ENCODE results near the gene ACSF3. TPM values are rescaled to one million over a fixed set of nuclear protein-coding genes. Genes with fewer than 3 reads are reported as not detected.

Gene ACSF3
- total RNA-seq, 2 experiments from 2014 or later = 57.3 to 62.0 TPM

- ChIA-PET POLR2A (no interaction called here), CTCF (interaction anchor here (0.6 to 2.3 kb wide), 6 partner anchors 13 to 172 kb away, joined by 3 to 5 read pairs (median 3); no protein-coding TSS in a partner anchor)
- Mint-ChIP-seq H3K36me3 (ENCODE audit: low read depth) (peaks cover 56% of the 10 kb centered on the region), H3K4me1 (peaks cover 51% of the 10 kb centered on the region), H3K27ac (peak overlapping the region; percentile 96), H3K9me3 (no peaks in the 10 kb centered on the region), H3K27me3 (no peaks in the 10 kb centered on the region), H3K4me3 (peak overlapping the region; percentile 69)
- peak; percentile 94 for DNase-seq
These were observed 21.7 kb downstream of the ACSF3 start for GRCh38 chr16:89115216-89115861.

GRCh38 chr16:89116341-89117226 lies 22.9 kb downstream of the ACSF3 start:
- no peak for DNase-seq
- Mint-ChIP-seq H3K4me1 (peaks cover 58% of the 10 kb centered on the region), H3K27ac (peak overlapping the region; percentile 96), H3K27me3 (no peaks in the 10 kb centered on the region), H3K36me3 (ENCODE audit: low read depth) (peaks cover 58% of the 10 kb centered on the region), H3K4me3 (peak overlapping the region; percentile 69), H3K9me3 (no peaks in the 10 kb centered on the region)
- POLR2A ChIA-PET = no interaction called here
- CTCF ChIA-PET = interaction anchor here (1.1 kb wide), 2 partner anchors 14 to 16 kb away, joined by 3 read pairs; no protein-coding TSS in a partner anchor

GRCh38 chr16:89117227-89117974 lies 23.7 kb downstream of the ACSF3 start:
- Mint-ChIP-seq H3K9me3 (no peaks in the 10 kb centered on the region), H3K27me3 (no peaks in the 10 kb centered on the region), H3K4me1 (peaks cover 61% of the 10 kb centered on the region), H3K36me3 (ENCODE audit: low read depth) (peaks cover 60% of the 10 kb centered on the region), H3K4me3 (no peak overlapping the region), H3K27ac (peak overlapping the region; percentile 96)
- DNase-seq = no peak
- POLR2A ChIA-PET = no interaction called here
- CTCF ChIA-PET = no interaction called here

GRCh38 chr16:89117975-89118289 lies 24.3 kb downstream of the ACSF3 start:
- ChIA-PET CTCF (no interaction called here), POLR2A (no interaction called here)

GRCh38 chr16:89118361-89119165 lies 24.9 kb downstream of the ACSF3 start:
- CTCF ChIA-PET = interaction anchor here (0.7 kb wide), 1 partner anchor 378 kb away, joined by 3 read pairs; no protein-coding TSS in a partner anchor
- POLR2A ChIA-PET = no interaction called here
- H3K9me3 Mint-ChIP-seq = no peaks in the 10 kb centered on the region
- DNase-seq = no peak
- H3K27ac Mint-ChIP-seq = peak overlapping the region; percentile 77
- peaks cover 70% of the 10 kb centered on the region for H3K4me1 Mint-ChIP-seq
- H3K36me3 Mint-ChIP-seq (ENCODE audit: low read depth) = peaks cover 68% of the 10 kb centered on the region
- no peaks in the 10 kb centered on the region for H3K27me3 Mint-ChIP-seq
- H3K4me3 Mint-ChIP-seq = no peak overlapping the region

More at GRCh38 chr16:89117975-89118289, 24.3 kb downstream of the ACSF3 start:
- Mint-ChIP-seq H3K27ac (peak overlapping the region; percentile 77), H3K9me3 (no peaks in the 10 kb centered on the region), H3K36me3 (ENCODE audit: low read depth) (peaks cover 65% of the 10 kb centered on the region), H3K4me1 (peaks cover 66% of the 10 kb centered on the region), H3K4me3 (no peak overlapping the region), H3K27me3 (no peaks in the 10 kb centered on the region)
- no peak for DNase-seq

GRCh38 chr16:89119166-89119621 lies 25.5 kb downstream of the ACSF3 start:
- no peak for DNase-seq
- Mint-ChIP-seq H3K27me3 (no peaks in the 10 kb centered on the region), H3K4me1 (peaks cover 65% of the 10 kb centered on the region), H3K9me3 (no peaks in the 10 kb centered on the region), H3K27ac (peak overlapping the region; percentile 62), H3K36me3 (ENCODE audit: low read depth) (peaks cover 69% of the 10 kb centered on the region), H3K4me3 (no peak overlapping the region)
- ChIA-PET POLR2A (no interaction called here), CTCF (interaction anchor here (0.7 kb wide), 1 partner anchor 378 kb away, joined by 3 read pairs; no protein-coding TSS in a partner anchor)

GRCh38 chr16:89119661-89120141 lies 26.0 kb downstream of the ACSF3 start:
- no peak overlapping the region for H3K4me3 Mint-ChIP-seq
- H3K27me3 Mint-ChIP-seq = no peaks in the 10 kb centered on the region
- H3K27ac Mint-ChIP-seq = peak overlapping the region; percentile 51
- no peak for DNase-seq
- peaks cover 69% of the 10 kb centered on the region for H3K36me3 Mint-ChIP-seq (ENCODE audit: low read depth)
- ChIA-PET CTCF (no interaction called here), POLR2A (no interaction called here)
- no peaks in the 10 kb centered on the region for H3K9me3 Mint-ChIP-seq
- peaks cover 61% of the 10 kb centered on the region for H3K4me1 Mint-ChIP-seq

- peak overlapping the region; percentile 51 for H3K27ac Mint-ChIP-seq
- no peaks in the 10 kb centered on the region for H3K27me3 Mint-ChIP-seq
- ChIA-PET POLR2A (no interaction called here), CTCF (interaction anchor here (0.6 to 1.3 kb wide), 2 partner anchors 17 to 326 kb away, joined by 3 read pairs; no protein-coding TSS in a partner anchor)
- H3K36me3 Mint-ChIP-seq (ENCODE audit: low read depth) = peaks cover 67% of the 10 kb centered on the region
- H3K4me1 Mint-ChIP-seq = peaks cover 56% of the 10 kb centered on the region
- DNase-seq = no peak
- no peak overlapping the region for H3K4me3 Mint-ChIP-seq
- no peaks in the 10 kb centered on the region for H3K9me3 Mint-ChIP-seq
These were observed 26.6 kb downstream of the ACSF3 start for GRCh38 chr16:89120281-89120680.

- ChIA-PET POLR2A (no interaction called here), CTCF (interaction anchor here (0.6 to 1.3 kb wide), 3 partner anchors 17 to 325 kb away, joined by 3 to 4 read pairs (median 3); no protein-coding TSS in a partner anchor)
- Mint-ChIP-seq H3K9me3 (no peaks in the 10 kb centered on the region), H3K4me1 (peaks cover 49% of the 10 kb centered on the region), H3K4me3 (no peak overlapping the region), H3K36me3 (ENCODE audit: low read depth) (peaks cover 69% of the 10 kb centered on the region), H3K27ac (peak overlapping the region; percentile 57), H3K27me3 (no peaks in the 10 kb centered on the region)
- DNase-seq = no peak
These were observed 27.3 kb downstream of the ACSF3 start for GRCh38 chr16:89120921-89121351.

GRCh38 chr16:89121691-89122321 lies 28.2 kb downstream of the ACSF3 start:
- POLR2A ChIA-PET = no interaction called here
- H3K4me3 Mint-ChIP-seq = no peak overlapping the region
- H3K36me3 Mint-ChIP-seq (ENCODE audit: low read depth) = peaks cover 65% of the 10 kb centered on the region
- H3K27me3 Mint-ChIP-seq = no peaks in the 10 kb centered on the region
- no peak for DNase-seq
- no peaks in the 10 kb centered on the region for H3K9me3 Mint-ChIP-seq
- H3K27ac Mint-ChIP-seq = peak overlapping the region; percentile 57
- CTCF ChIA-PET = interaction anchor here (0.6 to 1.3 kb wide), 2 partner anchors 18 to 29 kb away, joined by 3 to 4 read pairs; no protein-coding TSS in a partner anchor
- H3K4me1 Mint-ChIP-seq = peaks cover 42% of the 10 kb centered on the region

- Mint-ChIP-seq H3K27me3 (no peaks in the 10 kb centered on the region), H3K9me3 (no peaks in the 10 kb centered on the region), H3K4me3 (no peak overlapping the region), H3K4me1 (peaks cover 38% of the 10 kb centered on the region), H3K27ac (peak overlapping the region; percentile 84), H3K36me3 (ENCODE audit: low read depth) (peaks cover 59% of the 10 kb centered on the region)
- ChIA-PET CTCF (interaction anchor here (1.2 kb wide), 1 partner anchor 24 kb away, joined by 3 read pairs; no protein-coding TSS in a partner anchor), POLR2A (no interaction called here)
- DNase-seq = peak; percentile 78
These were observed 28.7 kb downstream of the ACSF3 start for GRCh38 chr16:89122322-89122851.

Data from activated CD4-positive, alpha-beta T cell treated with anti-CD3 and anti-CD28 coated beads, Interleukin-2, amount 10 ng/mL, durations not matched to agents 7 days and 5 days (primary cell).